Trophoblast cell (in vitro differentiated cells and primary cell): Measurements from ENCODE around the gene SPATS2.
"Not testable (repeated sequence)": the region's sequence is repeated elsewhere in the genome, so short reads cannot be mapped to it uniquely, and the experiment has no call there.

Source experiments
- DNase-seq, 2 donors: peaks; one replicate each; pipeline ENCODE4 v3.0.0-alpha.2; 2016
- H2AFZ ChIP-seq: 2 replicates; pipeline ENCODE4 v1.6.1; 2013; ENCODE audit warnings: low read length, moderate library complexity, mild to moderate bottlenecking; ENCODE audit not compliant: insufficient read depth, poor library complexity
- H2AK5ac ChIP-seq: 2 replicates; pipeline ENCODE4 v1.6.1; 2013; ENCODE audit warnings: mild to moderate bottlenecking, low read length
- H2BK120ac ChIP-seq: 2 replicates; pipeline ENCODE4 v1.6.1; 2013; ENCODE audit warnings: low read length, mild to moderate bottlenecking, moderate library complexity; ENCODE audit not compliant: insufficient read depth, poor library complexity
- H2BK12ac ChIP-seq: 2 replicates; pipeline ENCODE4 v1.6.1; 2013; ENCODE audit warnings: mild to moderate bottlenecking, low read length, moderate library complexity
- H2BK5ac ChIP-seq: 2 replicates; pipeline ENCODE4 v1.6.1; 2013; ENCODE audit warnings: low read length, low read depth, moderate library complexity, mild to moderate bottlenecking; ENCODE audit not compliant: poor library complexity
- H3K14ac ChIP-seq: 2 replicates; pipeline ENCODE4 v1.6.1; 2013; ENCODE audit warnings: mild to moderate bottlenecking, low read length
- H3K18ac ChIP-seq: 2 replicates; pipeline ENCODE4 v1.6.1; 2013; ENCODE audit warnings: mild to moderate bottlenecking, low read length
- H3K23ac ChIP-seq: 2 replicates; pipeline ENCODE4 v1.6.1; 2013; ENCODE audit warnings: low read length
- H3K27ac ChIP-seq: 2 replicates; pipeline ENCODE4 v1.5.1; 2013; ENCODE audit warnings: low read depth, mild to moderate bottlenecking, inconsistent platforms, low read length, moderate library complexity
- H3K27me3 ChIP-seq: 2 replicates; pipeline ENCODE4 v1.6.1; 2013; ENCODE audit warnings: inconsistent platforms, mild to moderate bottlenecking, low read length, moderate library complexity; ENCODE audit not compliant: insufficient read depth
- H3K36me3 ChIP-seq, 2 experiments: 1 replicate in 1 of 2; 2 replicates in 1 of 2; pipeline ENCODE4 v1.6.1; 2013; ENCODE audit warnings: low read length in 2 of 2, mild to moderate bottlenecking in 2 of 2, moderate library complexity in 1 of 2; ENCODE audit not compliant: insufficient read depth in 2 of 2, control insufficient read depth in 1 of 2
- H3K4ac ChIP-seq: 2 replicates; pipeline ENCODE4 v1.6.1; 2013; ENCODE audit warnings: low read depth, mild to moderate bottlenecking, low read length, moderate library complexity
- H3K4me1 ChIP-seq, 2 experiments: 1 replicate in 1 of 2; 2 replicates in 1 of 2; pipeline ENCODE4 v1.6.1; 2013; ENCODE audit warnings: low read length in 2 of 2, mild to moderate bottlenecking in 2 of 2, moderate library complexity in 1 of 2; ENCODE audit not compliant: insufficient read depth in 2 of 2, control insufficient read depth in 1 of 2
- H3K4me2 ChIP-seq: 2 replicates; pipeline ENCODE4 v1.6.1; 2013; ENCODE audit warnings: inconsistent platforms, mild to moderate bottlenecking, low read length, moderate library complexity
- H3K4me3 ChIP-seq: 2 replicates; pipeline ENCODE4 v1.5.1; 2013; ENCODE audit warnings: mild to moderate bottlenecking, low read depth, low read length, inconsistent platforms
- H3K79me1 ChIP-seq: one replicate; pipeline ENCODE4 v1.6.1; 2013; ENCODE audit warnings: low read length
- H3K79me2 ChIP-seq: 2 replicates; pipeline ENCODE4 v1.6.1; 2013; ENCODE audit warnings: low read length, mild to moderate bottlenecking; ENCODE audit not compliant: control insufficient read depth, insufficient read depth, poor library complexity
- H3K9ac ChIP-seq: 2 replicates; pipeline ENCODE4 v1.6.1; 2013; ENCODE audit warnings: mild to moderate bottlenecking, low read length
- H3K9me3 ChIP-seq: 2 replicates; pipeline ENCODE4 v1.6.1; 2013; ENCODE audit warnings: low read depth, mild to moderate bottlenecking, control low read depth, inconsistent platforms, low read length; ENCODE audit not compliant: insufficient read depth
- H4K12ac ChIP-seq: 2 replicates; pipeline ENCODE4 v1.6.1; 2013; ENCODE audit warnings: low read depth, mild to moderate bottlenecking, low read length, moderate library complexity
- H4K8ac ChIP-seq: 2 replicates; pipeline ENCODE4 v1.6.1; 2013; ENCODE audit warnings: low read depth, mild to moderate bottlenecking, low read length, moderate library complexity
- H4K91ac ChIP-seq: one replicate; pipeline ENCODE4 v1.6.1; 2013; ENCODE audit warnings: low read depth, mild to moderate bottlenecking, low read length, moderate library complexity
- WGBS: extraction: QIAGEN DNeasy Blood & Tissue Kit; methylation state at CpG from one replicate; pipeline ENCODE4 v1.1.7; 2013; ENCODE audit warnings: missing lambda C conversion rate; ENCODE audit not compliant: insufficient read length, insufficient coverage; ENCODE audit errors: extremely low coverage; 5-methylcytosine and 5-hydroxymethylcytosine counted together

The SPATS2 gene

DNA sequence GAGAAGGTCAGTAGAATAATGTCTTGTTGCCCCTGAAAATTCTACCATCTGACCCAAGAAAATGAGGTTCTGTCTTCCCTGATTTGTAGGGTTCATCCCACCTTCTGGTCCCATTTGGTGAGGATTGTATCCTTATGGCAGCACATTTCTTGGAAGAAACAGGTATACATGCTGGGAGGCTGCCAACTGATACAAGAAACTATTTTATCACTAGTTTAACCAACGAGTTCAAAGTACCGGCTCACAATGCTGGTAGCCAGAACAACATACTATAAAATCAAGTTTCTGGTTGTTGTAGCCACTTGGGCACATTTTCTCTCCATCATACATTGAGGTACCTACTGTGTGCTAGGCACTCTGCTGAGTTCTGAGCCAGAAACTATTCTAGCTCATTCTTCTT, 164.5 kb downstream of the SPATS2 start:
- no peak overlapping the region for H3K18ac ChIP-seq
- H3K4me3 ChIP-seq = no peak overlapping the region
- H3K27me3 ChIP-seq = peaks cover 14% of the 10 kb centered on the region
- no peak overlapping the region for H4K8ac ChIP-seq
- H3K79me1 ChIP-seq = no peaks in the 10 kb centered on the region
- H2BK5ac ChIP-seq = no peak overlapping the region
- H3K9ac ChIP-seq = no peak overlapping the region
- H3K23ac ChIP-seq = no peak overlapping the region
- H3K4me1 ChIP-seq = no peaks in the 10 kb centered on the region
- no peak overlapping the region for H4K91ac ChIP-seq
- no peak overlapping the region for H4K12ac ChIP-seq
- H3K36me3 ChIP-seq = peaks cover 2 to 3% of the 10 kb centered on the region in 2 experiments
- no peak for DNase-seq
- no peak overlapping the region for H2BK120ac ChIP-seq
- H3K4ac ChIP-seq = no peak overlapping the region
- H2AK5ac ChIP-seq = no peak overlapping the region
- no peaks in the 10 kb centered on the region for H3K79me2 ChIP-seq
- no CpG with 5 or more reads among the region's 2 CpGs for WGBS
- H3K14ac ChIP-seq = no peak overlapping the region
- H2AFZ ChIP-seq = no peak overlapping the region
- no peak overlapping the region for H3K4me2 ChIP-seq
- H3K9me3 ChIP-seq = no peaks in the 10 kb centered on the region
- H2BK12ac ChIP-seq = no peak overlapping the region
- no peak overlapping the region for H3K27ac ChIP-seq

DNA sequence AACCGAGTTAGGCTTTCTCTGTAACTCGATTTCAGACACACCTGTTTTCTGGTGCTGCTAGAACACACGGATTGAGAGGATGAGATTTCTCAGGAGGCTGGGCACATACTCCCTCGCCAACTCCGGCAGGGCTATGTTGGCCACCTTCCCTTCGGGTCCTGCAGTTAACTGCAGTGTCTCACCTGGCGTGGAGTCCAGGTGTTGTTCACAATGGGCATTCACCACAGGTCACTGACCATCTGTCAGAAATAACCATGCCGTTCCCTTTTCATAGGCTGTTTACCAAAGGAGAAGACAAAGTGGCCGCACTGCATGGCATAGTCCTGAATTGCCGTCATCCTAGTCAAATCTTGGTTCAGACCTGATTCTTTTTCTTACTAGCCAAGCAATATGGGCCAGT, 166.1 kb downstream of the SPATS2 start:
- Histone ChIP-seq H3K79me1 (no peaks in the 10 kb centered on the region), H3K9ac (no peak overlapping the region), H3K14ac (no peak overlapping the region), H3K4me3 (no peak overlapping the region), H3K9me3 (no peaks in the 10 kb centered on the region), H3K27ac (no peak overlapping the region), H3K18ac (no peak overlapping the region), H3K4me2 (no peak overlapping the region), H2AK5ac (no peak overlapping the region), H3K4me1 (peaks cover 3 to 8% of the 10 kb centered on the region in 2 experiments), H3K23ac (no peak overlapping the region), H2BK120ac (no peak overlapping the region), H4K8ac (no peak overlapping the region), H2BK12ac (no peak overlapping the region), H3K4ac (no peak overlapping the region), H3K79me2 (no peaks in the 10 kb centered on the region), H4K91ac (no peak overlapping the region), H2BK5ac (no peak overlapping the region), H3K36me3 (peaks cover 0 to 2% of the 10 kb centered on the region in 2 experiments), H4K12ac (no peak overlapping the region), H3K27me3 (peaks cover 29% of the 10 kb centered on the region), H2AFZ (no peak overlapping the region)
- DNase-seq = no peak
- no CpG with 5 or more reads among the region's 10 CpGs for WGBS

- H3K23ac ChIP-seq, H4K91ac ChIP-seq, H4K8ac ChIP-seq, H4K12ac ChIP-seq, H3K79me1 ChIP-seq, H3K4me3 ChIP-seq, H3K14ac ChIP-seq, H3K9me3 ChIP-seq, H3K4me2 ChIP-seq, H3K9ac ChIP-seq, H3K36me3 ChIP-seq, DNase-seq, H3K18ac ChIP-seq, H2BK120ac ChIP-seq, H3K4ac ChIP-seq, H2AK5ac ChIP-seq, H2BK12ac ChIP-seq, H3K79me2 ChIP-seq, H2AFZ ChIP-seq, H2BK5ac ChIP-seq, H3K27ac ChIP-seq, H3K4me1 ChIP-seq: not testable (repeated sequence)
- peaks cover 37% of the 10 kb centered on the region for H3K27me3 ChIP-seq
- no CpG with 5 or more reads among the region's 5 CpGs for WGBS
Measured at GRCh38 chr12:49534122-49534521, 166.9 kb downstream of the SPATS2 start.

- Histone ChIP-seq H2AFZ (no peak overlapping the region), H3K27ac (no peak overlapping the region), H3K18ac (no peak overlapping the region), H2BK120ac (no peak overlapping the region), H3K4me1 (peaks cover 3 to 9% of the 10 kb centered on the region in 2 experiments), H3K14ac (no peak overlapping the region), H3K9me3 (no peaks in the 10 kb centered on the region), H3K27me3 (peaks cover 44% of the 10 kb centered on the region), H2AK5ac (no peak overlapping the region), H3K4me2 (no peak overlapping the region), H3K9ac (no peak overlapping the region), H4K8ac (no peak overlapping the region), H3K79me1 (no peaks in the 10 kb centered on the region), H3K4ac (no peak overlapping the region), H2BK12ac (no peak overlapping the region), H3K36me3 (no peaks in the 10 kb centered on the region), H3K79me2 (no peaks in the 10 kb centered on the region), H4K91ac (no peak overlapping the region), H3K23ac (no peak overlapping the region), H2BK5ac (no peak overlapping the region), H3K4me3 (no peak overlapping the region), H4K12ac (no peak overlapping the region)
- DNase-seq = no peak
- WGBS = no CpG with 5 or more reads among the region's 13 CpGs
Measured at GRCh38 chr12:49534731-49535278, 167.5 kb downstream of the SPATS2 start.
